Testis (tissue), 3 donors: ENCODE data around the gene CHMP5. TPM values are rescaled to one million over a fixed set of nuclear protein-coding genes. Genes with fewer than 3 reads are reported as not detected.

ENCODE experiments used
- DNase-seq: peaks from one replicate; pipeline ENCODE4 v3.0.0-alpha.2; 2019
- H3K27ac ChIP-seq, 2 donors: fragments of 200-600 bp; sonication (generic); one replicate each; pipeline ENCODE4 v1.5.1; 2019
- H3K27me3 ChIP-seq: fragments of 200-600 bp; sonication (generic); one replicate; pipeline ENCODE4 v1.5.1; 2019
- H3K36me3 ChIP-seq: fragments of 200-600 bp; sonication (generic); one replicate; pipeline ENCODE4 v1.5.1; 2017; ENCODE audit warnings: low read depth; ENCODE audit errors: missing control alignments
- H3K4me1 ChIP-seq: fragments of 200-600 bp; sonication (generic); one replicate; pipeline ENCODE4 v1.5.1; 2019
- H3K4me3 ChIP-seq, 2 donors: fragments of 200-600 bp; sonication (generic); one replicate each; pipeline ENCODE4 v1.5.1; 2017 to 2019
- H3K9me3 ChIP-seq: fragments of 200-600 bp; sonication (generic); one replicate; pipeline ENCODE4 v1.5.1; 2017
- CTCF ChIP-seq, 3 experiments: fragments of 450-650 bp in 2 of 3; fragments of 200-600 bp in 1 of 3; sonication (generic) in 1 of 3; IDR thresholded peaks; one replicate each; pipeline ENCODE4 v1.5.1; 2016 to 2019; ENCODE audit warnings: antibody characterized with exemption in 3 of 3, mild to moderate bottlenecking in 2 of 3, moderate library complexity in 1 of 3
- POLR2A ChIP-seq: fragments of 450-650 bp; IDR thresholded peaks from one replicate; pipeline ENCODE4 v1.6.1; 2017; ENCODE audit warnings: antibody characterized with exemption, mild to moderate bottlenecking, moderate library complexity
- WGBS, 2 donors: methylation state at CpG; one replicate each; pipeline ENCODE4 v1.1.5; 2018; 5-methylcytosine and 5-hydroxymethylcytosine counted together
- intact Hi-C: fragments of 100-400 bp; cut with DNase I; formaldehyde crosslinking; loops from one replicate; pipeline ENCODE4 v1.15.1; 2023; ENCODE audit warnings: low total_unique reads
- polyA plus RNA-seq: library from polyadenylated mRNA; stranded (reverse); fragments of 350-450 nt; fragmentation: Illumina TruSeq; extraction: RNeasy Lipid Tissue Mini Kit (QIAGEN cat#74804); gene quantifications from one replicate; pipeline ENCODE4 v1.2.3, GENCODE V29; 2014; ENCODE audit warnings: low read depth, low replicate concordance; ENCODE audit not compliant: insufficient read depth
- total RNA-seq, 2 donors: library from RNA; depleted of rRNA; stranded (reverse); fragments of >200 nt; gene quantifications; one replicate each; pipeline ENCODE4 v1.2.3, GENCODE V29; 2016

Gene CHMP5
- total and polyA plus RNA-seq, 3 donors from 2014 or later = 53.2 to 84.1 (median 57.0) TPM

DNA sequence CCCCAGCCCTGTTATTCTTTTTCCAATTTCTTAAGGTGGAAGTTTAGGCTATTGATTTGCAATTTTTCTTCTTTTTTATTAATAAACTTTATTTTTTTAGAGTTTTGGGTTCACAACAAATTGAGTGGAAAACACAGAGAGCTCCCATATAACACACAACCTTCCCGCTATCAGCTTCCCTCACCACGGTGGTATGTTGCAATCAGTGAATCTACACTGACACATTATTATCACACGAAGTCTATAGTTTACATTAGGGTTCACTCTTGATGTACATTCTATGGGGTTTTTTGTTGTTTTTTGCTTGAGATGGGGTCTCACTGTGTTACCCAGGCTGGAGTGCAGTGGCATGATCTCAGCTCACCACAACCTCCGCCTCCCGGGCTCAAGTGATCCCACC is 20.7 kb downstream of the CHMP5 start:
- Histone ChIP-seq H3K9me3 (no peaks in the 10 kb centered on the region), H3K27me3 (no peaks in the 10 kb centered on the region), H3K4me3 (no peak overlapping the region), H3K4me1 (peaks cover 5% of the 10 kb centered on the region), H3K36me3 (no peaks in the 10 kb centered on the region), H3K27ac (no peak overlapping the region)
- TF ChIP-seq POLR2A = no peak
- TF ChIP-seq CTCF (IDR thresholded peaks at IDR 0.05) = no peak
- DNase-seq = no peak
- WGBS, 2 donors = 74 to 87% methylated on average over 5 of the region's 5 CpGs
- intact Hi-C loops = no loop called here

DNA sequence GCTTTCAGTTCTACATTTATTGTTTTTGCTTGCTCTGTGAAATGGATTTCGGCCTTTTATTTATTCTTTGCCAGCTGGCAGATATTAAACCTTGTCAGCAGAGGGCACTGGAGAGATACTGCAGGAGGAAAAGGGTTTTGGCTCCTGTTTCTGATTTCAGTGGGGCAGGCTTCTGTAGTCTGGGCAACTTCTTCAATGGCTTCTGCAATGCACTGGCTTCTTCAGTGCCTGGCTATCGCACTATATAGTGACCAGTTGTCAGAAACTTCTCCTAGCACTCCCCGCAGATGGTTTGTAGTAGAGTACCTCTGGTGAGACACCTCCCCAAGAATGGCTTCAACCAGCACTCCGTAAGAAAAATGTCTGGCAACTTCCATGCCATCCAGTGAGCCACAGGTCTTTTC is 22.2 kb downstream of the CHMP5 start:
- peak; percentile 62 to 83 (median 74) for TF ChIP-seq CTCF (IDR thresholded peaks at IDR 0.05)
- no peak for TF ChIP-seq POLR2A
- H3K27me3 ChIP-seq = no peaks in the 10 kb centered on the region
- peak overlapping the region in 1 of 2 donors; percentile 36 for H3K27ac ChIP-seq
- peak; percentile 64 for DNase-seq
- intact Hi-C loops = no loop called here
- H3K36me3 ChIP-seq = no peaks in the 10 kb centered on the region
- H3K4me3 ChIP-seq = no peak overlapping the region
- no peaks in the 10 kb centered on the region for H3K9me3 ChIP-seq
- WGBS, 2 donors = 60 to 69% methylated on average over 4 of the region's 4 CpGs
- H3K4me1 ChIP-seq = peaks cover 14% of the 10 kb centered on the region

DNA sequence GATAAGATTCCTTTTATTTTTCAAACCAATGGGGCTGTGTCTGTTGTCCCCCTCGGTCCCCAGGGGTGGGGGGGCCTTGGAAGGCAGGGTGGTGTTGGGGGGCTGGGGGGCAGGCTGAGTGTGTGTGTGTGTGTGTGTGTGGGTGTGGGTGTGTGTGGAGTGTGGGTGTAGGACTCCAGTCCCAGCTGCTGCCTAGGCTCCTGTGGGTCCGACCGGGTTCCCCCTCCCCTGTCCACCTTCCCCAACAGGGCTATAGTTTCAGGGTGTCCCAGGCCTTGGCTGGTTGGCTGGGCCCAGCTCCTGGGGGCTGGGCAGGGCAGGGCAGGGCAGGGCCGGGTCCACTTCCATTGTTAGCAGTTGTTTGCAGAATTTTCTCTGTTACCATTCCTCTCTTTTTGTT is 23.4 kb downstream of the CHMP5 start:
- intact Hi-C loops = no loop called here
- Histone ChIP-seq H3K4me3 (no peak overlapping the region), H3K27ac (peak overlapping the region in 1 of 2 donors; percentile 95), H3K4me1 (peaks cover 20% of the 10 kb centered on the region), H3K27me3 (no peaks in the 10 kb centered on the region), H3K36me3 (no peaks in the 10 kb centered on the region), H3K9me3 (no peaks in the 10 kb centered on the region)
- no peak for TF ChIP-seq POLR2A
- TF ChIP-seq CTCF (IDR thresholded peaks at IDR 0.05) = no peak
- 45 to 59% methylated on average over 1 to 4 of the region's 4 CpGs for WGBS, 2 donors
- DNase-seq = no peak

- intact Hi-C loops = no loop called here
- no peak for DNase-seq
- WGBS, 2 donors = 48 to 63% methylated on average over 4 to 14 of the region's 14 CpGs
These were observed 24.1 kb downstream of the CHMP5 start for GRCh38 chr9:33288828-33289483.

More at GRCh38 chr9:33288828-33289483, 24.1 kb downstream of the CHMP5 start:
- Histone ChIP-seq H3K4me1 (peaks cover 23% of the 10 kb centered on the region), H3K9me3 (no peaks in the 10 kb centered on the region), H3K27ac (peak overlapping the region; percentile 89 to 95), H3K36me3 (no peaks in the 10 kb centered on the region), H3K4me3 (peak overlapping the region; percentile 73 to 86), H3K27me3 (no peaks in the 10 kb centered on the region)
- no peak for TF ChIP-seq CTCF (IDR thresholded peaks at IDR 0.05)
- no peak for TF ChIP-seq POLR2A
